HFF-Myc (cell line): ENCODE measurements around the gene PRKCE.
"Not testable (repeated sequence)": the region's sequence is repeated elsewhere in the genome, so short reads cannot be mapped to it uniquely, and the experiment has no call there.

ENCODE experiments used
- DNase-seq: peaks from one replicate; pipeline ENCODE4 v3.0.0-alpha.2; 2011; ENCODE audit warnings: low read depth; ENCODE audit errors: extremely low read depth
- H3K4me3 ChIP-seq: replicated peaks from 2 replicates; pipeline ENCODE4 v1.5.1; 2011; ENCODE audit warnings: low read depth, mild to moderate bottlenecking, control low read depth, low read length
- TF ChIP-seq, protein P1 (sequence below): IDR thresholded peaks from 2 replicates; pipeline ENCODE4 v1.5.1; 2012; ENCODE audit warnings: mild to moderate bottlenecking, low read depth, low read length, control low read depth; ENCODE audit errors: missing control alignments

PRKCE gene

DNA sequence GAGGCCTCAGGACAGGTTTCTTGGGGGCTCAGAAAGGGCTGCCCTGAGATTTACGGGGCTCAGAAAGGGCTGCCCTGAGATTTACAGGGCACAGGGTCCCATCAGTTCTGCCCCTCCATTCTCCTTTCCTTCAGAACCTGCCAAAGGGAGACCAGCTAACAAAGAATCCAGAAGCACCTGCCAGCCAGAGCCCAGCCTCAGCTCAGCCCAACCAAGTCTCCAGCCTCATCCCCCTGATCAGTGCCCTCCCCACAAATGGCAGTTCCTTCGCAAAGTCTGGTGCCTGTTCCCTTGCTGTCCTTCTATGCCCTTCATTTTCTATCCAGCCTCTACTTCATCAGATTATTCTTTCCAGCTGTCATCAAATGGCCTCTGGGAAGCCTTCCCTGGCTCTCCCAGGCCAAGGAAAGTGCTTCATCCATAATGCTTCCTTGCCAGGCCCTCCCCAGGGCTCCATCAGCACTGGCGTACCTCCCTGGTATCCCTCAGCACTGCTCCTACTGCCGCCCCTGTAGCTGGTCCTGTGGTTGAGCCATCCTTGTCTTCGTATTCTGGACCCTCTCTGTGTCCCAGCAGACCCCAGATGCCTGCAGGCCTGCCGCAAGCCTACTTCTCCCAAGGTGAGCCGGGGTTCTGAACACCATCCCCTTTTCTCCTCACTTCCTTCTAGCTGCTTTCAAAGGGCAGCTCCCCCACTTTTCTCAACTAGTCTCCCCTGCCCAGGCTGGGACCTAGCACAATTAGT lies 549.6 kb downstream of the PRKCE start:
- no peak overlapping the region for H3K4me3 ChIP-seq
- TF ChIP-seq, protein P1, sequence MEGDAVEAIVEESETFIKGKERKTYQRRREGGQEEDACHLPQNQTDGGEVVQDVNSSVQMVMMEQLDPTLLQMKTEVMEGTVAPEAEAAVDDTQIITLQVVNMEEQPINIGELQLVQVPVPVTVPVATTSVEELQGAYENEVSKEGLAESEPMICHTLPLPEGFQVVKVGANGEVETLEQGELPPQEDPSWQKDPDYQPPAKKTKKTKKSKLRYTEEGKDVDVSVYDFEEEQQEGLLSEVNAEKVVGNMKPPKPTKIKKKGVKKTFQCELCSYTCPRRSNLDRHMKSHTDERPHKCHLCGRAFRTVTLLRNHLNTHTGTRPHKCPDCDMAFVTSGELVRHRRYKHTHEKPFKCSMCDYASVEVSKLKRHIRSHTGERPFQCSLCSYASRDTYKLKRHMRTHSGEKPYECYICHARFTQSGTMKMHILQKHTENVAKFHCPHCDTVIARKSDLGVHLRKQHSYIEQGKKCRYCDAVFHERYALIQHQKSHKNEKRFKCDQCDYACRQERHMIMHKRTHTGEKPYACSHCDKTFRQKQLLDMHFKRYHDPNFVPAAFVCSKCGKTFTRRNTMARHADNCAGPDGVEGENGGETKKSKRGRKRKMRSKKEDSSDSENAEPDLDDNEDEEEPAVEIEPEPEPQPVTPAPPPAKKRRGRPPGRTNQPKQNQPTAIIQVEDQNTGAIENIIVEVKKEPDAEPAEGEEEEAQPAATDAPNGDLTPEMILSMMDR = no peak
- DNase-seq = no peak

GRCh38 chr2:46202453-46202852 lies 551.0 kb downstream of the PRKCE start:
- TF ChIP-seq, protein P1 = no peak
- no peak for DNase-seq
- no peak overlapping the region for H3K4me3 ChIP-seq

GRCh38 chr2:46202987-46203386 lies 551.5 kb downstream of the PRKCE start:
- H3K4me3 ChIP-seq = no peak overlapping the region
- TF ChIP-seq, protein P1 = no peak
- DNase-seq = no peak

- H3K4me3 ChIP-seq, DNase-seq: not testable (repeated sequence)
These were observed 552.2 kb downstream of the PRKCE start for GRCh38 chr2:46203636-46204035.

GRCh38 chr2:46207591-46207990 lies 556.1 kb downstream of the PRKCE start:
- TF ChIP-seq, protein P1 = no peak
- H3K4me3 ChIP-seq = no peak overlapping the region
- no peak for DNase-seq

DNA sequence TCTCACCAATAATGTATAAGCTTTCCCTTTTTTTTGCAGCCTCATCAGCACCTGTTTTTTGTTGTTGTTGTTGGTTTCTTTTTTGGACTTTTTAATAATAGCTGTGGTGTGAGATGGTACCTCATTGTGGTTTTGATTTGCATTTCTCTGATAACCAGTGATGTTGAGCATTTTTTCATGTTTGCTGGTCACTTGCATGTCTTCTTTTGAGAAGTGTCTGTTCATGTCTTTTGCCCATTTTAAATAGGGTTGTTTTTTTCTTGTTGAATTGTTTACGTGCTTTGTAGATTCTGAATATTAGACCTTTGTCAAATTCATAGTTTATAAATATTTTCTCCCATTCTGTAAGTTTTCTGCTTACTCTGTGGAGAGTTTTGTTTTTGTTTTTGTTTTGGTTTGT lies 557.3 kb downstream of the PRKCE start:
- no peak for DNase-seq
- TF ChIP-seq, protein P1 = no peak
- H3K4me3 ChIP-seq = no peak overlapping the region

- H3K4me3 ChIP-seq = no peak overlapping the region
- TF ChIP-seq, protein P1 = no peak
- DNase-seq = no peak
These were observed 558.6 kb downstream of the PRKCE start for GRCh38 chr2:46210063-46210462.
